Astrocyte (in vitro differentiated cells and primary cell): ENCODE data around the gene S100A16. TPM values are rescaled to one million over a fixed set of nuclear protein-coding genes. Genes with fewer than 3 reads are reported as not detected.
"Not testable (repeated sequence)": the region's sequence is repeated elsewhere in the genome, so short reads cannot be mapped to it uniquely, and the experiment has no call there.

Source experiments
- DNase-seq: peaks from one replicate; pipeline ENCODE4 v3.0.0-alpha.2; 2010; ENCODE audit warnings: low read depth
- FAIRE-seq: peaks from 2 replicates; lab custom pipeline; 2011; peaks lifted over from hg19 to GRCh38; lab: Jason Lieb, UNC
- H2AFZ ChIP-seq: 2 replicates; pipeline ENCODE4 v1.6.0; 2012; ENCODE audit warnings: low read depth, low read length, inconsistent platforms
- H3K27ac ChIP-seq: 2 replicates; pipeline ENCODE4 v1.5.1; 2011; ENCODE audit warnings: low read depth, low read length, inconsistent platforms
- H3K27me3 ChIP-seq: 2 replicates; pipeline ENCODE4 v1.6.0; 2011; ENCODE audit warnings: low read length, inconsistent platforms; ENCODE audit not compliant: insufficient read depth
- H3K36me3 ChIP-seq: 2 replicates; pipeline ENCODE4 v1.5.1; 2011; ENCODE audit warnings: low read length, inconsistent platforms; ENCODE audit not compliant: insufficient read depth
- H3K4me1 ChIP-seq: 2 replicates; pipeline ENCODE4 v1.5.1; 2011; ENCODE audit warnings: low read length, inconsistent platforms; ENCODE audit not compliant: insufficient read depth
- H3K4me2 ChIP-seq: 2 replicates; pipeline ENCODE4 v1.6.0; 2012; ENCODE audit warnings: low read length, inconsistent platforms
- H3K4me3 ChIP-seq: 2 replicates; pipeline ENCODE4 v1.5.1; 2011; ENCODE audit warnings: low read depth, mild to moderate bottlenecking, low read length, inconsistent platforms; ENCODE audit not compliant: insufficient read depth
- H3K79me2 ChIP-seq: 2 replicates; pipeline ENCODE4 v1.6.0; 2012; ENCODE audit warnings: mild to moderate bottlenecking, low read length, inconsistent platforms; ENCODE audit not compliant: insufficient read depth
- H3K9ac ChIP-seq: 2 replicates; pipeline ENCODE4 v1.6.0; 2012; ENCODE audit warnings: mild to moderate bottlenecking, low read length, inconsistent platforms
- H3K9me3 ChIP-seq: 2 replicates; pipeline ENCODE4 v1.5.1; 2012; ENCODE audit warnings: low read depth, mild to moderate bottlenecking, low read length, inconsistent platforms; ENCODE audit not compliant: insufficient read depth
- H4K20me1 ChIP-seq: 2 replicates; pipeline ENCODE4 v1.6.0; 2012; ENCODE audit warnings: low read length, inconsistent platforms; ENCODE audit not compliant: insufficient read depth
- H3K27ac Mint-ChIP-seq: one replicate; pipeline ENCODE4 v1.8.0; 2021; ENCODE audit warnings: mild to moderate bottlenecking, mixed read lengths; ENCODE audit not compliant: unreplicated experiment
- H3K27me3 Mint-ChIP-seq: one replicate; pipeline ENCODE4 v1.8.0; 2021; ENCODE audit warnings: low read depth, mixed read lengths; ENCODE audit not compliant: unreplicated experiment
- H3K36me3 Mint-ChIP-seq: one replicate; pipeline ENCODE4 v1.8.0; 2021; ENCODE audit warnings: low read depth, mixed read lengths; ENCODE audit not compliant: unreplicated experiment
- H3K4me1 Mint-ChIP-seq: one replicate; pipeline ENCODE4 v1.8.0; 2021; ENCODE audit warnings: low read depth, mixed read lengths; ENCODE audit not compliant: unreplicated experiment
- H3K4me3 Mint-ChIP-seq: one replicate; pipeline ENCODE4 v1.8.0; 2021; ENCODE audit warnings: mild to moderate bottlenecking, moderate library complexity, mixed read lengths; ENCODE audit not compliant: unreplicated experiment
- H3K9me3 Mint-ChIP-seq: one replicate; pipeline ENCODE4 v1.8.0; 2021; ENCODE audit warnings: mild to moderate bottlenecking, mixed read lengths; ENCODE audit not compliant: unreplicated experiment
- EZH2 ChIP-seq: IDR thresholded peaks from 2 replicates; pipeline ENCODE4 v1.6.1; 2012; ENCODE audit warnings: mild to moderate bottlenecking, low read length, inconsistent platforms; ENCODE audit not compliant: insufficient read depth
- total RNA-seq: library from RNA; stranded (reverse); gene quantifications from 2 replicates; pipeline ENCODE4 v1.2.1, GENCODE V29; 2021
- TF ChIP-seq, protein P1 (sequence below): IDR thresholded peaks from 2 replicates; pipeline ENCODE4 v1.5.1; 2011; ENCODE audit warnings: low read depth, mild to moderate bottlenecking, inconsistent platforms, low read length, moderate library complexity; ENCODE audit not compliant: insufficient read depth

S100A16 gene
- total RNA-seq, 1 donor from 2014 or later = 54.4 TPM

DNA sequence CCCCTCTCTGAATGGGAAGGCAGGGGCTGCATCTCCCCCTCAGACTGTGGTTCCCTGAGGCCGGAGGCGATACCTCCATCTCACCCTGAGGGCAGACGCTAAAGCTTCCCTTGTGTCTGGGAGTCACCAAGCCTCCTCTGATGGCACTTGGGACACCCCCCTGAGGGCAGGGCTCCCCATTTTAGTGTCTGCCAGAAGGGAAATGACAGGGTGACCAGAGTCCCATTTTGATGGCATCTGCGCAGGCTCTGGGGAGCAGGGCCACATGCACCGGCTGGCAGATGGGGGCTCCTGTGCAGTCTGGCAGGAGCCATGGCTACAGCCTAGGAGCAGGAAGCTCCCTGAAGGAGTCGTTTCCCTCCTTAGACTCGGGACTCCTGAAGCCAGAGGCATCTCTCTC, 48.9 kb downstream of the S100A16 start:
- no peaks in the 10 kb centered on the region for H3K79me2 ChIP-seq
- FAIRE-seq (no peak), DNase-seq (no peak)
- H3K4me3 ChIP-seq = no peak overlapping the region
- H2AFZ ChIP-seq = no peak overlapping the region
- Mint-ChIP-seq H3K27me3 (no peaks in the 10 kb centered on the region), H3K4me3 (no peak overlapping the region), H3K9me3 (no peaks in the 10 kb centered on the region), H3K36me3 (no peaks in the 10 kb centered on the region), H3K27ac (no peak overlapping the region), H3K4me1 (peaks cover 30% of the 10 kb centered on the region)
- no peaks in the 10 kb centered on the region for H3K9me3 ChIP-seq
- H3K36me3 ChIP-seq = no peaks in the 10 kb centered on the region
- no peak overlapping the region for H3K4me2 ChIP-seq
- no peak overlapping the region for H3K27ac ChIP-seq
- peaks cover 38% of the 10 kb centered on the region for H3K4me1 ChIP-seq
- H3K9ac ChIP-seq = no peak overlapping the region
- H4K20me1 ChIP-seq = no peaks in the 10 kb centered on the region
- H3K27me3 ChIP-seq = no peaks in the 10 kb centered on the region
- TF ChIP-seq, protein P1, sequence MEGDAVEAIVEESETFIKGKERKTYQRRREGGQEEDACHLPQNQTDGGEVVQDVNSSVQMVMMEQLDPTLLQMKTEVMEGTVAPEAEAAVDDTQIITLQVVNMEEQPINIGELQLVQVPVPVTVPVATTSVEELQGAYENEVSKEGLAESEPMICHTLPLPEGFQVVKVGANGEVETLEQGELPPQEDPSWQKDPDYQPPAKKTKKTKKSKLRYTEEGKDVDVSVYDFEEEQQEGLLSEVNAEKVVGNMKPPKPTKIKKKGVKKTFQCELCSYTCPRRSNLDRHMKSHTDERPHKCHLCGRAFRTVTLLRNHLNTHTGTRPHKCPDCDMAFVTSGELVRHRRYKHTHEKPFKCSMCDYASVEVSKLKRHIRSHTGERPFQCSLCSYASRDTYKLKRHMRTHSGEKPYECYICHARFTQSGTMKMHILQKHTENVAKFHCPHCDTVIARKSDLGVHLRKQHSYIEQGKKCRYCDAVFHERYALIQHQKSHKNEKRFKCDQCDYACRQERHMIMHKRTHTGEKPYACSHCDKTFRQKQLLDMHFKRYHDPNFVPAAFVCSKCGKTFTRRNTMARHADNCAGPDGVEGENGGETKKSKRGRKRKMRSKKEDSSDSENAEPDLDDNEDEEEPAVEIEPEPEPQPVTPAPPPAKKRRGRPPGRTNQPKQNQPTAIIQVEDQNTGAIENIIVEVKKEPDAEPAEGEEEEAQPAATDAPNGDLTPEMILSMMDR = no peak
- TF ChIP-seq EZH2 = no peak

- FAIRE-seq (no peak), DNase-seq (no peak)
- Histone ChIP-seq H3K9ac (no peak overlapping the region), H3K4me3 (no peak overlapping the region), H3K27ac (no peak overlapping the region), H3K4me2 (no peak overlapping the region), H3K4me1 (peaks cover 34% of the 10 kb centered on the region), H3K79me2 (no peaks in the 10 kb centered on the region), H2AFZ (no peak overlapping the region), H3K27me3 (no peaks in the 10 kb centered on the region), H3K36me3 (no peaks in the 10 kb centered on the region), H4K20me1 (no peaks in the 10 kb centered on the region), H3K9me3 (no peaks in the 10 kb centered on the region)
- H3K36me3 Mint-ChIP-seq = no peaks in the 10 kb centered on the region
- no peak overlapping the region for H3K27ac Mint-ChIP-seq
- H3K4me1 Mint-ChIP-seq = peaks cover 28% of the 10 kb centered on the region
- H3K9me3 Mint-ChIP-seq = no peaks in the 10 kb centered on the region
- no peaks in the 10 kb centered on the region for H3K27me3 Mint-ChIP-seq
- H3K4me3 Mint-ChIP-seq = no peak overlapping the region
- TF ChIP-seq EZH2 = no peak
- TF ChIP-seq, protein P1 = no peak
Observed at GRCh38 chr1:153563483-153563901, 49.4 kb downstream of the S100A16 start.

GRCh38 chr1:153562021-153562420, 50.9 kb downstream of the S100A16 start:
- not testable (repeated sequence) for H3K27ac Mint-ChIP-seq, H3K36me3 Mint-ChIP-seq, H2AFZ ChIP-seq, H3K36me3 ChIP-seq, H3K27me3 Mint-ChIP-seq, H3K9ac ChIP-seq, H3K27ac ChIP-seq, H3K4me2 ChIP-seq, H3K4me3 ChIP-seq, H3K4me3 Mint-ChIP-seq, H3K9me3 ChIP-seq, FAIRE-seq, H3K9me3 Mint-ChIP-seq, DNase-seq, H3K79me2 ChIP-seq, H4K20me1 ChIP-seq, H3K27me3 ChIP-seq
- peaks cover 19% of the 10 kb centered on the region for H3K4me1 ChIP-seq
- H3K4me1 Mint-ChIP-seq = peaks cover 16% of the 10 kb centered on the region
